ES-I3 (cell line): Measurements from ENCODE around the gene GALK2.

Source experiments
- H3K36me3 ChIP-seq: 2 replicates; pipeline ENCODE4 v1.6.1; 2013; ENCODE audit warnings: mild to moderate bottlenecking, low read length, control low read depth, moderate library complexity; ENCODE audit not compliant: insufficient read depth
- H3K4me1 ChIP-seq: 2 replicates; pipeline ENCODE4 v1.6.1; 2013; ENCODE audit warnings: mild to moderate bottlenecking, control low read depth, low read length; ENCODE audit not compliant: insufficient read depth
- H3K9ac ChIP-seq: 2 replicates; pipeline ENCODE4 v1.6.1; 2013; ENCODE audit warnings: low read depth, mild to moderate bottlenecking, low read length, moderate library complexity
- H3K9me3 ChIP-seq: 2 replicates; pipeline ENCODE4 v1.6.1; 2013; ENCODE audit warnings: mild to moderate bottlenecking, low read length, moderate library complexity; ENCODE audit not compliant: control insufficient read depth, insufficient read depth

The GALK2 gene

GRCh38 chr15:49297584-49297983 lies 127.5 kb downstream of the GALK2 start:
- no peak overlapping the region for H3K9ac ChIP-seq
- H3K4me1 ChIP-seq: no peaks in the 10 kb centered on the region
- no peaks in the 10 kb centered on the region for H3K9me3 ChIP-seq
- no peaks in the 10 kb centered on the region for H3K36me3 ChIP-seq

- Histone ChIP-seq H3K4me1 (no peaks in the 10 kb centered on the region), H3K36me3 (no peaks in the 10 kb centered on the region), H3K9ac (no peak overlapping the region), H3K9me3 (no peaks in the 10 kb centered on the region)
Measured at GRCh38 chr15:49300856-49301255, 130.8 kb downstream of the GALK2 start.

GRCh38 chr15:49301562-49301961 lies 131.5 kb downstream of the GALK2 start:
- Histone ChIP-seq H3K9me3 (no peaks in the 10 kb centered on the region), H3K9ac (no peak overlapping the region), H3K36me3 (no peaks in the 10 kb centered on the region), H3K4me1 (no peaks in the 10 kb centered on the region)

- no peak overlapping the region for H3K9ac ChIP-seq
- no peaks in the 10 kb centered on the region for H3K9me3 ChIP-seq
- no peaks in the 10 kb centered on the region for H3K36me3 ChIP-seq
- H3K4me1 ChIP-seq: no peaks in the 10 kb centered on the region
Measured at GRCh38 chr15:49303003-49303402, 133.0 kb downstream of the GALK2 start.

- Histone ChIP-seq H3K4me1 (no peaks in the 10 kb centered on the region), H3K9me3 (no peaks in the 10 kb centered on the region), H3K36me3 (no peaks in the 10 kb centered on the region), H3K9ac (no peak overlapping the region)
Measured at GRCh38 chr15:49306551-49306950, 136.5 kb downstream of the GALK2 start.

- Histone ChIP-seq H3K36me3 (no peaks in the 10 kb centered on the region), H3K9me3 (no peaks in the 10 kb centered on the region), H3K4me1 (no peaks in the 10 kb centered on the region), H3K9ac (no peak overlapping the region)
Measured at GRCh38 chr15:49308686-49309085, 138.6 kb downstream of the GALK2 start.

- Histone ChIP-seq H3K36me3 (no peaks in the 10 kb centered on the region), H3K9ac (no peak overlapping the region), H3K4me1 (peaks cover 4% of the 10 kb centered on the region; the same call in 1 of the 2 replicates), H3K9me3 (no peaks in the 10 kb centered on the region)
Measured at GRCh38 chr15:49309889-49310288, 139.8 kb downstream of the GALK2 start.

GRCh38 chr15:49313650-49314049 lies 143.6 kb downstream of the GALK2 start:
- Histone ChIP-seq H3K9ac (no peak overlapping the region), H3K4me1 (peaks cover 16% of the 10 kb centered on the region), H3K36me3 (no peaks in the 10 kb centered on the region), H3K9me3 (no peaks in the 10 kb centered on the region)

- H3K4me1 ChIP-seq: peaks cover 16% of the 10 kb centered on the region
- no peaks in the 10 kb centered on the region for H3K9me3 ChIP-seq
- H3K36me3 ChIP-seq: no peaks in the 10 kb centered on the region; the same call in 1 of the 2 replicates
- no peak overlapping the region for H3K9ac ChIP-seq
Measured at GRCh38 chr15:49314716-49315115, 144.7 kb downstream of the GALK2 start.

GRCh38 chr15:49315391-49315823 lies 145.4 kb downstream of the GALK2 start:
- H3K4me1 ChIP-seq: peaks cover 16% of the 10 kb centered on the region
- no peaks in the 10 kb centered on the region for H3K9me3 ChIP-seq
- H3K36me3 ChIP-seq: no peaks in the 10 kb centered on the region; the same call in 1 of the 2 replicates
- H3K9ac ChIP-seq: no peak overlapping the region

GRCh38 chr15:49320351-49320750 lies 150.3 kb downstream of the GALK2 start:
- no peaks in the 10 kb centered on the region; the same call in 1 of the 2 replicates for H3K36me3 ChIP-seq
- no peaks in the 10 kb centered on the region for H3K9me3 ChIP-seq
- H3K9ac ChIP-seq: no peak overlapping the region
- H3K4me1 ChIP-seq: peaks cover 23% of the 10 kb centered on the region

- Histone ChIP-seq H3K9me3 (no peaks in the 10 kb centered on the region), H3K4me1 (peaks cover 25% of the 10 kb centered on the region), H3K36me3 (no peaks in the 10 kb centered on the region; the same call in 1 of the 2 replicates), H3K9ac (no peak overlapping the region)
Measured at GRCh38 chr15:49323207-49323606, 153.2 kb downstream of the GALK2 start.

GRCh38 chr15:49327927-49328326 lies 157.9 kb downstream of the GALK2 start:
- no peaks in the 10 kb centered on the region; the same call in 1 of the 2 replicates for H3K36me3 ChIP-seq
- H3K4me1 ChIP-seq: peaks cover 37% of the 10 kb centered on the region
- no peak overlapping the region for H3K9ac ChIP-seq
- H3K9me3 ChIP-seq: no peaks in the 10 kb centered on the region

GRCh38 chr15:49328941-49329340 lies 158.9 kb downstream of the GALK2 start:
- peaks cover 30% of the 10 kb centered on the region; the same call in 1 of the 2 replicates for H3K4me1 ChIP-seq
- no peaks in the 10 kb centered on the region; the same call in 1 of the 2 replicates for H3K36me3 ChIP-seq
- H3K9me3 ChIP-seq: no peaks in the 10 kb centered on the region
- no peak overlapping the region for H3K9ac ChIP-seq

- Histone ChIP-seq H3K36me3 (no peaks in the 10 kb centered on the region; the same call in 1 of the 2 replicates), H3K9me3 (no peaks in the 10 kb centered on the region), H3K9ac (no peak overlapping the region), H3K4me1 (peaks cover 24% of the 10 kb centered on the region; the same call in 1 of the 2 replicates)
Measured at GRCh38 chr15:49330166-49330565, 160.1 kb downstream of the GALK2 start.

- Histone ChIP-seq H3K36me3 (no peaks in the 10 kb centered on the region; the same call in 1 of the 2 replicates), H3K4me1 (peaks cover 20% of the 10 kb centered on the region; the same call in 1 of the 2 replicates), H3K9me3 (no peaks in the 10 kb centered on the region), H3K9ac (no peak overlapping the region)
Measured at GRCh38 chr15:49331442-49331841, 161.4 kb downstream of the GALK2 start.
